Activated CD8-positive, alpha-beta T cell treated with anti-CD3 and anti-CD28 coated beads for 36 hours (primary cell): ENCODE data around the gene BLTP1. TPM values are rescaled to one million over a fixed set of nuclear protein-coding genes. Genes with fewer than 3 reads are reported as not detected.
A peak's percentile ranks its signal among the peaks of the same experiment; 100 is the strongest.

Source experiments
- ATAC-seq: fragments of 200-7000 bp; cut with Tn5 transposase; one replicate; pipeline ENCODE4 v1.10.0; 2021; ENCODE audit warnings: mild to moderate bottlenecking, moderate library complexity
- CTCF ChIA-PET: fragments of 350-600 bp; sonication (Branson Sonifier 250); formaldehyde crosslinking; loops from one replicate; lab custom pipeline; 2021; ENCODE audit warnings: antibody characterized with exemption; lab: Charles Lee
- POLR2A ChIA-PET: fragments of 350-600 bp; sonication (Branson Sonifier 250); formaldehyde crosslinking; loops from one replicate; lab custom pipeline; 2021; ENCODE audit warnings: antibody characterized with exemption; lab: Charles Lee
- DNase-seq: peaks from one replicate; pipeline ENCODE4 v3.0.0-alpha.2; 2020
- H3K27ac Mint-ChIP-seq: one replicate; pipeline ENCODE4 v1.8.0; 2021; ENCODE audit warnings: mild to moderate bottlenecking, mixed read lengths
- H3K27me3 Mint-ChIP-seq: one replicate; pipeline ENCODE4 v1.8.0; 2021; ENCODE audit warnings: mixed read lengths
- H3K36me3 Mint-ChIP-seq: one replicate; pipeline ENCODE4 v1.8.0; 2021; ENCODE audit warnings: low read depth, mixed read lengths
- H3K4me1 Mint-ChIP-seq: one replicate; pipeline ENCODE4 v1.8.0; 2021; ENCODE audit warnings: low read depth, mixed read lengths
- H3K4me3 Mint-ChIP-seq: one replicate; pipeline ENCODE4 v1.8.0; 2021; ENCODE audit warnings: mild to moderate bottlenecking, moderate library complexity, mixed read lengths
- H3K9me3 Mint-ChIP-seq: one replicate; pipeline ENCODE4 v1.8.0; 2021; ENCODE audit warnings: mixed read lengths
- CTCF ChIP-seq: fragments of 200-600 bp; IDR thresholded peaks from one replicate; pipeline ENCODE4 v1.8.0; 2022; ENCODE audit warnings: antibody characterized with exemption, mild to moderate bottlenecking
- intact Hi-C: fragments of 100-400 bp; cut with micrococcal nuclease; formaldehyde crosslinking; loops from one replicate; pipeline ENCODE4 v1.10.0; 2022
- total RNA-seq, 2 experiments: library from RNA; stranded (reverse); gene quantifications; one replicate each; pipeline ENCODE4 v1.2.3, GENCODE V29; 2021

The BLTP1 gene
- total RNA-seq, 2 experiments from 2014 or later, result 17.9 to 19.0 TPM

- peaks cover 9% of the 10 kb centered on the region for H3K9me3 Mint-ChIP-seq
- CTCF ChIA-PET, result no interaction called here
- intact Hi-C loops, result no loop called here
- no peaks in the 10 kb centered on the region for H3K27me3 Mint-ChIP-seq
- H3K27ac Mint-ChIP-seq, result no peak overlapping the region
- no peak for TF ChIP-seq CTCF
- ATAC-seq (peak; percentile 13), DNase-seq (no peak)
- H3K36me3 Mint-ChIP-seq, result no peaks in the 10 kb centered on the region
- POLR2A ChIA-PET, result no interaction called here
- H3K4me1 Mint-ChIP-seq, result peaks cover 18% of the 10 kb centered on the region
- H3K4me3 Mint-ChIP-seq, result no peak overlapping the region
Observed at GRCh38 chr4:122129061-122129460, 23.1 kb upstream of the BLTP1 start.

GRCh38 chr4:122131562-122132157, 20.5 kb upstream of the BLTP1 start:
- Mint-ChIP-seq H3K27me3 (no peaks in the 10 kb centered on the region), H3K4me1 (peaks cover 18% of the 10 kb centered on the region), H3K4me3 (no peak overlapping the region), H3K9me3 (peaks cover 9% of the 10 kb centered on the region), H3K27ac (peak overlapping the region; percentile 65), H3K36me3 (no peaks in the 10 kb centered on the region)
- TF ChIP-seq CTCF, result no peak
- peak; percentile 4 for DNase-seq
- peak; percentile 80 for ATAC-seq
- ChIA-PET CTCF (interaction anchor here (0.6 to 1.7 kb wide), 3 partner anchors 8 to 175 kb away, joined by 3 to 6 read pairs (median 3); no protein-coding TSS in a partner anchor), POLR2A (no interaction called here)
- intact Hi-C loops, result no loop called here

GRCh38 chr4:122132891-122133290, 19.2 kb upstream of the BLTP1 start:
- intact Hi-C loops, result no loop called here
- peaks cover 9% of the 10 kb centered on the region for H3K9me3 Mint-ChIP-seq
- no peak for TF ChIP-seq CTCF
- ChIA-PET CTCF (no interaction called here), POLR2A (no interaction called here)
- ATAC-seq (no peak), DNase-seq (no peak)
- H3K27ac Mint-ChIP-seq, result no peak overlapping the region
- H3K27me3 Mint-ChIP-seq, result no peaks in the 10 kb centered on the region
- no peaks in the 10 kb centered on the region for H3K36me3 Mint-ChIP-seq
- peaks cover 18% of the 10 kb centered on the region for H3K4me1 Mint-ChIP-seq
- H3K4me3 Mint-ChIP-seq, result no peak overlapping the region

- ATAC-seq, result no peak
- no peak for DNase-seq
- no peak for TF ChIP-seq CTCF
- Mint-ChIP-seq H3K27me3 (peaks cover 10% of the 10 kb centered on the region), H3K9me3 (no peaks in the 10 kb centered on the region), H3K27ac (no peak overlapping the region), H3K36me3 (no peaks in the 10 kb centered on the region), H3K4me3 (no peak overlapping the region), H3K4me1 (no peaks in the 10 kb centered on the region)
- intact Hi-C loops, result no loop called here
- CTCF ChIA-PET, result interaction anchor here (2.3 kb wide), 1 partner anchor 9 kb away, joined by 6 read pairs; no protein-coding TSS in a partner anchor
- POLR2A ChIA-PET, result no interaction called here
Observed at GRCh38 chr4:122139139-122139538, 13.0 kb upstream of the BLTP1 start.

- Mint-ChIP-seq H3K36me3 (no peaks in the 10 kb centered on the region), H3K4me1 (no peaks in the 10 kb centered on the region), H3K27me3 (peaks cover 15% of the 10 kb centered on the region), H3K9me3 (no peaks in the 10 kb centered on the region), H3K4me3 (no peak overlapping the region), H3K27ac (no peak overlapping the region)
- ATAC-seq, result no peak
- CTCF ChIA-PET, result no interaction called here
- POLR2A ChIA-PET, result no interaction called here
- DNase-seq, result no peak
- no peak for TF ChIP-seq CTCF
- intact Hi-C loops, result no loop called here
Observed at GRCh38 chr4:122140834-122141233, 11.3 kb upstream of the BLTP1 start.
